Stimulated activated CD4-positive, alpha-beta T cell treated with anti-CD3 and anti-CD28 coated beads, Interleukin-4, amount 100 ng/mL, for 48 hours (primary cell): Measurements from ENCODE around the gene APOL6.
"Not testable (repeated sequence)": the region's sequence is repeated elsewhere in the genome, so short reads cannot be mapped to it uniquely, and the experiment has no call there.

Experiments
- DNase-seq, 2 donors: peaks; one replicate each; pipeline ENCODE4 v3.0.0-alpha.2; 2020; ENCODE audit warnings: low read depth in 2 of 2

Gene APOL6

GRCh38 chr22:35637254-35637653 lies 11.0 kb upstream of the APOL6 start:
- no peak for DNase-seq

- no peak for DNase-seq
These were observed 10.2 kb upstream of the APOL6 start for GRCh38 chr22:35638001-35638400.

- DNase-seq = no peak
These were observed 9.8 kb upstream of the APOL6 start for GRCh38 chr22:35638410-35638809.

- DNase-seq = no peak
These were observed 6.6 kb upstream of the APOL6 start for GRCh38 chr22:35641494-35642120.

GRCh38 chr22:35642305-35642741 lies 5.9 kb upstream of the APOL6 start:
- DNase-seq = no peak

GRCh38 chr22:35643991-35644390 lies 4.3 kb upstream of the APOL6 start:
- no peak for DNase-seq

- no peak for DNase-seq
These were observed 2.6 kb upstream of the APOL6 start for GRCh38 chr22:35645646-35646045.

GRCh38 chr22:35649026-35649553 lies 844 bp downstream of the APOL6 start:
- DNase-seq = no peak

- DNase-seq = no peak
These were observed 1.5 kb downstream of the APOL6 start for GRCh38 chr22:35649636-35650250.

GRCh38 chr22:35651085-35651484 lies 2.8 kb downstream of the APOL6 start:
- DNase-seq = no peak

- DNase-seq = no peak
These were observed 5.6 kb downstream of the APOL6 start for GRCh38 chr22:35653824-35654223.

GRCh38 chr22:35656284-35656752 lies 8.1 kb downstream of the APOL6 start:
- no peak for DNase-seq

- no peak for DNase-seq
These were observed 9.5 kb downstream of the APOL6 start for GRCh38 chr22:35657571-35658312.

GRCh38 chr22:35660291-35661127 lies 12.3 kb downstream of the APOL6 start:
- no peak for DNase-seq

GRCh38 chr22:35661464-35661863 lies 13.2 kb downstream of the APOL6 start:
- DNase-seq = no peak

GRCh38 chr22:35662914-35663313 lies 14.7 kb downstream of the APOL6 start:
- DNase-seq = no peak

- DNase-seq = no peak
These were observed 15.1 kb downstream of the APOL6 start for GRCh38 chr22:35663371-35663770.

GRCh38 chr22:35664955-35665587 lies 16.8 kb downstream of the APOL6 start:
- no peak for DNase-seq

- DNase-seq = not testable (repeated sequence)
These were observed 18.5 kb downstream of the APOL6 start for GRCh38 chr22:35666699-35667098.

GRCh38 chr22:35674335-35674734 lies 26.1 kb downstream of the APOL6 start:
- DNase-seq = no peak

GRCh38 chr22:35676065-35676464 lies 27.8 kb downstream of the APOL6 start:
- not testable (repeated sequence) for DNase-seq
